Fibroblast of peridontal ligament (primary cell): ENCODE data around the gene MR1.
A peak's percentile ranks its signal among the peaks of the same experiment; 100 is the strongest.

Experiments
- DNase-seq: peaks from one replicate; pipeline ENCODE4 v3.0.0-alpha.2; 2010; ENCODE audit errors: extremely low read depth

Gene MR1

DNA sequence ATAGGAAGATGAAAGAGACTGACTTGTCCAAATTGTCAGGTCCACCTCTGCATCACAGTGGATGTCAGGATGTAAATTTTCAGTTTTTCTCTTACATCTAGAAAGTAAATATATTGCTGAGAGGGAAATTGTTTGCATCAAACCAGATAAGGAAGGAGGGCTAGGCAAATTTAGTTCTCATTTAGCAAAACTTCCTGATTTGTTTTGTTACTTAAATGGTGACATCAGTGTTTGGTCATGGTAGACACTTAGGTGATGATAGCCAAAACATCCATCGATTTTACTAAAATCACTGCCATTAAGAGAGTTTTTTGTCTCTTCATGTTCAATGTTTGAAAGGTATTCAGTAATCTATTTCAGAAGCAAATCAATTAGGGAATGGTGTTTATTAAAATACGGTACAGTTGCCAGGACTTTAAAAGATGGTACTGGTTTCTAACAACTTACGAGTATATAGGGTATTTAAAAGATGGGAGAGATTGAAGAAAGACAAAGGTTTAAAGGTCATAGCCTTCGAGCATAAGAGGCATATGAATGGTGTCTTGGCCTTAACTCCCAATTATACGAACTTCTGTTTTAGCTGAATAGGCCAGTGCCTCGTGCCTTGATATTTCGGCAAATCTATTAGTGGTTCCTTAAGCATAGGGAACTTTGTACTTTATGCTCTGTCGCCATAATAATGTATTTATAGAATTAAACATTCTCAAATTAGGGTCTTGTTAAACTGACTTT is 57.7 kb downstream of the MR1 start:
- DNase-seq, result no peak

DNA sequence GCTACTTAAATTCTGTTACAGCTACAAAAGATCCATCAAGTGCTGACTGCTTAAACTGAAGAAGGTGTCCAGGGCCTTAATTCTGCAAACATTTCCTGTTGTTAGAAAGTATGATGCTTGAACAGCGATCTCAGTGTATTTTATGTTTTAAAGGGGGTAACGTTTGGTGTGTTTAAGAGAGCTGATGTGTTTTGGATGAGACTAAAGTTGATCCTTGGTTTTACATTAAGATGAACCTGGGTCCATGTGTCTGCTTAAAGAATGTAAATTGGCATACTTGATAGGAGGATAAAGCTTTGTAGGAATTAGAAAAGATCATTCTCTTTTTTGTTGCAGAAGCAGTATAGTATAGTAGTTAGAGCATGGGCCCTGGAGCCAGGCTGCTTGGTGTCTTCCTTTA is 58.3 kb downstream of the MR1 start:
- no peak for DNase-seq

DNA sequence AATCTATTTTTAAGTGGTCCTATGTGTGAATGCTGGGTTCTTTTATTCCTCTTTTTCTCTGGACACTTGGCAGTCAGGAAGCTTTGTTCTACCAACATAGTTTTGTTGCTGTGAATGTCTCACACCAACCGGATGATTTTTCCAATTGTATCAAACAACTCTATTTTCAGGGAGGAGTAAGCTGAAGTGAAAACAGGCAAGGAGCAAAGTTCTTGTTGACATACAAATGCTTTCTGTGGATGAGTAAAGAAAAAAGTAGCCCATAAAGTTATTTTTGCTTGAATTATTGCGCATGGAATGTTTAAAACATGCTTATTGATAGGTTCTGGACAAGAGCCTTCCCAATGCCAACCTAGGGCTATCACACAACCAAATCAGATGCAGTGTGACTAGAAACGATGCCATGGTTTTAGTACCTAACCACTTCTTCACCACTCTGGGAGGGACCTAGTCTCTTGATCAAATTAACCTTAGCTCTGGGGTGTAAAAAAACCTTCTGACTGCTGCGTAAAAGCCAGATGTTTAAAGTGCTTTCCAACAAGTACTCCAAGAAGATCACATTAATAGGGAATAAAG is 59.2 kb downstream of the MR1 start:
- DNase-seq, result no peak

DNA sequence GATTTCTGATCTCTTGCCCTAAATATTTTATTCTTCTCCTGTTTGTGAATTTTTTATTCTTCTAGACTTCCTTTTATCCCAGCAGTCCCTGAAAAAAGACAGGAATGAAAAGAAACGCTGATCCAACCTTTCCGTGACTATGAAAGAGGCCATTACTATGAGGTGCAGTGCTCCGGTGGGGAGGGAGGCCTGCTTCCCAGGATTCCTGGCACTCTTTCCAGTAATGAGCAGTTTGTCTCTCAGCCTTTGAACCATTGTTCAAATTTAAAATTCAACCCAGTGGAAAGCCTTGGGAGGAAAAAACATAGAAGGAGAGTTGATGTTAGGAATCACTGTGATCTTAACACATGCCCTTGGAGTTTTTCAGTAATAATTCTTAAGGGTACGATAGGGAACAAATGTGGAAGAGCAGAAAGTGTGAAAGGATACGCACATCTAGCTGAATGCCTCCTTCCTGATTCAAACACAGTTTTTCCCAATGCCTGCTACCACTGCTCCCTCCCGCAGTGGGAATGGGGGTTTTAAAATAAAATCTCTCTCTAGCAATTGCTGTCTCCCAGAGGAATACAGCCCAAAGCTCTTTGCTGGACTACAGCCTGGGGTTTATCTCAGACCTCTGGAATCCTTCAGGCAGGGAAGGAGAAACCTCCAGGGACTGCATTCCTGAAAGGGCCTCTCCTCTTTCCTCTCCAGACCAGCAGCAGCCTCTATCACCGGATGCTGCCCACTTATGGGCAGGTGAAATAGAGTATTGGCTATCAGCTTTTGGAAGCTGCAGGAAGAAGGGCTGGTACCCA is 60.8 kb downstream of the MR1 start:
- peak; percentile 96 for DNase-seq

DNA sequence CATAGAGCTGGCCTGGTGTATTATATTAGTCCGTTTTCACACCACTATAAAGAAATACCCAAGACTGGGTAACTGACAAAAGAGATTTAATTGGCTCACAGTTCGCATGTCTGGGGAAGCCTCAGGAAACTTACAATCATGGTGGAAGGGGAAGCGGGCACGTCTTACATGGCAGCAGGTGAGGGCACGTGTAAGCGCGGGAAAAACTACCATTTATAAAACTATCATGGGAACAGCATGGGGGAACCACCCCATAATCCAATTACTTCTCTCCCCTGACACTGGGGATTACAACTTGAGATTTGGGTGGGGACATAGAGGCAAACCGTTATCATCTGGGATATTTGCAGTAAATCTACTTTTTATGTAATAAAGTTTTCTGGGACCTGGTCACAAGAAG is 61.5 kb downstream of the MR1 start:
- DNase-seq, result no peak

DNA sequence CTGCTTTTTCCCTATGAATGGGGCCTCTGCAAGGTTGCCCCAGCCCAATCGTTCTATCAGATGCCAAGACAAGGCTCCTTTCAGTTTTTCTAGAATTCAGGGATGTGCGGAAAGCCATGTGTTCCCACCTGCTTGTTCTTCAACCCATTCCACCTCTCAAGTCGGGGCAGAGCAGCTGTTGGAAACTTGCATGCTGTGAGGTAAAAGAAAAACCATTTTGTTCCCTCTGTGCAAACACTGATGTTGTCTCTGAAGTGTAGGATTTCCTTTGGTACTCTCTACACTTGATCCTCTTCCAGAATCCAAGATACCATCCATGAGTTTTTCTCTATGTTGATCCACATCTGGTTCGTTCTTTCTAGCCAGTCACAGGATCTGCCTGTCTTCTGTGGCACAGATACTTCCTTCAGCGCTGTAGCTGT is 62.0 kb downstream of the MR1 start:
- no peak for DNase-seq

DNA sequence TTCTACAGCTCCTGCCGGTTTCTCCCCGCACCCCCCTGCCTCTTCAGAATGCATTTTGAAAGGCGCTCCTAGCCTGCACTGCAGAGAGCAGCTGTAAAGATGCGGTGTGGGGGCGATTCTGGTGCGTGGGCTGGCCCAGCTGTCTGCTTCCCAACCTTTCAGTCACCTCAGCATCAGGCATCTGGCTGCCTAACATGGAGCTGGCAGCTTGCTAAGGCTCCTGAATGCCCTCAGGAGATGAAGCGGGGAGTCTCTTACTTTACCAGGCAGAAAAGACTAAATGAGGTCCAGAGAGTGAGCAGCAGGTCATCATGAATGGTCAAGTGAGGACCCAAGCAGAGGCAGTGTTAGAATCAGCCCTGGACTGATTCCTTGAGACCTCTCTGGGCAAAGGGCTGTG is 63.5 kb downstream of the MR1 start:
- no peak for DNase-seq

DNA sequence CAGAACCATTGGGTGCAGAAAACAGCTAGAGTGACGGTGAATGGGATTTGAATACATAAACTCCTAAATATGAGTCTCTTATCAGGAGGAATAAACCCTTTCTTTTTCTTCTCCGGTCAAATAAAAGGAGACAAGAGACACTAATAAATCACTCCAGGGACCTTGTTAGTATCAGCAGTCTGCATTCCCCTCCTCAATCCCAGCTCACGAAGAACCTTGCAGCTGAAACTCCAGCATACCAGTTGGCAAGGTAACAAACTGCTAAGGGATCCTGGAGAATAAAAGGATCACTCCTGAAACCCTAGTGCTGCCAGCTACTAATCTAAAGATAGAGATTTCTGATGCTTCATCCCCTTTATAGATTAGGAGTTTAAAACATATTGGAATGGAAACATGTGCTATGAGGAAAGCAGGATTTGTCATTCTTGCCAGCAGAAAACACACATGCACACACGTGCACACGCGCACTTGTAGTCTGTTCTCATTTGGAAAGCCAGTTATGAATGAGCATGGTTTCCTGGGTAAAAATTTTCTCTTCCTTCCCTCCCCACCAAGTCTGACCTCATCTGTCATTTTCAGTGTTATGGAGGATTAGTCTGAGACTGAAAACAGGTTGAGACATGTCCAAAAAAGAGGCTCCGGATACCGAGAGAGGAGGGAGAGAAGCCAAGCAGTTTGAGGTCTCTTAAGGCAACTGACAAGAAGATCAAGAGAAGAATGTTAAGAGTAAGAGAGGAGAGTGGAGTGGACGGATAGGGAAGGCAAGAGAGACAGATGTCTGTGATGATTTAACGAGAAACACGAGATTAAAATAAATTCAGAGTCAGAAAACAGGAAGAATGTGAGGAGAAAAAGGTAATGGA is 65.6 kb downstream of the MR1 start:
- DNase-seq, result peak; percentile 54

DNA sequence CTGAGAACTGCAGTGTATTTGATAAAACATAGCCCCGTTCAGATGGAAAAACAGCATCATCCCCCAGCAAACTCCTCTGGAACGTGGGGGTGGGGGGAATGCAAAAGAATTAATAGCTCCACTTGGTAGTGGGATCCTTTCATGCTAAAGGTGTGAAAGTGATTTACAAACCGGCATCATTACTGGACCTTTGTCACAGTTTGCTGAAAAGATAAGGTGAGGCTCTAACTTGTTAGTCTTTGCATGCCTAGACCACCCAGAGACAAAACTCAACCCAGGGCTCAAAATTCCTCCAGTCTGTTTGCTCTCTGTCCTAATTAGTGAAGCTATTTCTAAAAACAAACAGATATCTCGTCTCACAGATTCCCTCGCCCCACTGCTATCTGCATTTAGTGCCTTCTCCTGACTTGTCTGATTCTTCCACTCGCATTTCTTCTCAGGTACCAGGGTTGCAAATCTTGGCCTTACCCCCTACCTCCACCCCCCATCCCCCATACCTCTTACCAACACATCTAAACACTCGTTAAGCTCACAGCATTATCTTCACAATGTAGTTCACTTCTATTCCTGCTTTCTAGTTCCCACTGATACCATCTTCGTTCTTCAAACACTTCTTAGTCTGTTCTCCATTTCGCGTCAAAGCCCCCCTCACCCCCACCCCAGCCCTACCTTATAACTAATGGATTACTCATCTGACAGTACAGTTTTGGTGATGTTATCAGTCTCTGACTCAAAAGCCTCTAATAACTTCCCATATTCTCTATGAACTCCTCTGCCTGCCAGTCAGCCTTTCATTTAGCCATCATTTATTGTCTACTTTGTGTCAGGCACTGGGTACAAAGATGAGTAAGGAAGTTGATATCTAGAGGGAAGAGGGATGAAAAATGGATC is 66.5 kb downstream of the MR1 start:
- DNase-seq, result no peak

DNA sequence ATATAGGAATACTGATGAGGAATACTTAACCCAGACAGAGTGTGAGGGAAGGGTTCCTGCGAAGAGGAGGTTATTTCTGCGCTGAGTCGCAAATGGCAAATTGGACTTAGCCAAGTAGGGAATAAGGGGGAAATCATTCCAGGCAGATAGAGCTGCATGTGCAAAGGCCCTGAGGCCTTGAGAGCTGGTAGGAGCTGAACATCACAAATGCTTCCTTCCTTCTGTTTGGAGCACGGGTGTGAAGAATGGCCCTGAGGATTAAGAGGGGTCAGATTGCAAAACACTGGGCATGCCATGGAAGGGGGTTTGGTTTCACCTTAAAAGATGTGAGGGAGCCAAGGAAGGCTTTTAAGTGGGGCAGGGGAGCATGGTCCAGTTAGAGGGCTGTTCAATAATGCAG is 67.2 kb downstream of the MR1 start:
- no peak for DNase-seq

DNA sequence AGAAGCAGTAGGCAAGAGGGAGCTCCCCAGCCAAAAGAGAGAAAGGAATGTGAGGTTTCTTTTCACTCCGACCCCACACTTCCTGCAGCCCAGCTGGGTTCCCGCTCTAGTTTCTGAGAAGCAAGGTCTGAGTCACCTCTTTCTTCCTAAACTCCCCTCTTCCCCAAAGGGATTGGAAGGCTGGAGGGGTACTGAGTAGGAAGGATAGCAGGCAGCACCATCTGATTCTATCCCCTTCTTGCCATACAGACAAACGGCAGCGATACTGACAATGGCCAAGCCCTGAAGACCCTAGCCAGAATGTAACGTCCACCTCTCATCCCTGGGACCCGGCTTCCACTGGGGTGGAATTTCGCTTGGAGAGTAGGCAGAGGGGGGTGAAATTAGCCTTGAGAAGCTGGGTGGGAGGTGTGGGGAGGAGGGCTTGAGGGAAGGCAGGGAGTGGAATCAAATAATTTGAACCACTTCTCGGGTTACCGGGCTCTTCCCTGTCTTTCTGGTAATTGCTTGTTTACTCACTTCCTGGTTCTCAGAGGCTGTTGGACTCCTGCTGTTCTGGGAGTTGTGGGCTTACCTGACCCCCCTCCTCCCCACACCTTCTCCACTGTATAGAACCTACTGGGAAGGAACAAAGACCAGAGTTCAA is 67.9 kb downstream of the MR1 start:
- DNase-seq, result peak; percentile 62

DNA sequence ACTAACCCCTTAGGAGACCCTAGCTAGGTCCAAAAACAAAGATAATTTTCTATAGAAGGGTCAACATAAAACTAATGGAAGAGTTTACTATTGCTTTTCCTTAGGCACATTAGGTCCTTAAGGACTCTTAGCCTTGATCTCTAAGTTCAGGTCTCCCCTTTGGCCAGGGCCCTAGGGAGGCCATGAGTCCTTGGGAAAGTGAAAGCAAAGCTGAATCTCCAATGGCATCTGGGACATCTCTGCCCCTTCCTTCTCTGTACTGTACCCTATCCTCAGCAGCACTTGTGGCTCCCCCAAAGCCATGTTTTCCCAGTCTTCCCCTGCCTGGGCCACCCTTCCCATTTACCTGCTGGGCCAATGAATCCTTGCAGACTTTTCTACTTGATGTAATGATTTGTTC is 69.1 kb downstream of the MR1 start:
- DNase-seq, result no peak

DNA sequence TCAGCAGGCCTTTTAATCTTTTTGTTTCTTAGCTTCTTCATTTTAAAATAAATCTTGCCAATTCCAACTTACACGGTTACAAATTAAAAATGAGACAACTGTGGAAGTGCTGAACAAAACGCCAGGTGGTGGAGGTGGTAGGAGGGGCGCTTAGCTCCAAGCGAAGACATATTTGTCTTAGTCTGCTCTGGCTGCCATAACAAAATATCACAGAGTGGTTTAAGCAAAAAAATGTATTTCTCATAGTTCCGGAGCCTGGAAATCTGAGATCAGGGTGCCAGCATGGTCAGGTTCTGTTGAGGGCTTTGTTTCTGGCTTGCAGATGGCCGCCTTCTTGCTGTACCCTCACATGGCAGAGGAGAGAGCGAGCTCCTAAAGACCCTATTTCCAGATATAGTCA is 69.6 kb downstream of the MR1 start:
- no peak for DNase-seq

DNA sequence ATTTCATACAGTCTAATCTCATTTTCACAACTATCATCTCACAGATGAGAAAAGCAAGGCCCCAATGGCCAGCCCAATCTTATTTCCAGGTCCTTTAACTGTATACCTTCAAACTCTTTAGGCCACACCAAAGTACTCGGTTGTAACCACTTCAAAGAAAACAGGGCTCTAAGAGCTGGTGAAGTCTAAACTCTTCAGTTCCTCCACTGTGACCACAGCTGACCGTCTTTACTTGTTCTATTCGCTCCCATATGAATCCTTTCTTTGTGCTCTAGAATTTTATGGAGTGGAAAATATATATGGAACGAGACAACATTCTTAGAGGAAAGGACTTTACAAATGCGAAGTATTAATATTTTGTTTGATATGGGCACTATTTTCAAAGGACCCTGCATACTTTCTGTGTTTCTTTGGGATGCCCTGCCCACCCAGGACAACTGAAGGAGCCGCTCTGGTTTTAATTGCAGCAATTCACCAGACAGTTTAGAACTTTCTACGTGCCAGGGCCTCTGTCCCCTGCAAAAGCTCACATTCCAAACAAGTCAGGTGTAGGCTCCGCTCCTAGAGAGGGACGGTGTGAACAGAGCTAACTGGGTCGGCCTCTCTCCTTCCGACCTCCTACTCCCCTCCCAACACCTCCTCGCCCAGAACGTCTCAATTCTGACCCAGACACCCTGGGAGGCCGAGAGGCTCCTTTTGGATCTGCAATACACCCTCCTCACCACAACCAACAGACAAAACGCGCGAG is 70.4 kb downstream of the MR1 start:
- DNase-seq, result no peak

DNA sequence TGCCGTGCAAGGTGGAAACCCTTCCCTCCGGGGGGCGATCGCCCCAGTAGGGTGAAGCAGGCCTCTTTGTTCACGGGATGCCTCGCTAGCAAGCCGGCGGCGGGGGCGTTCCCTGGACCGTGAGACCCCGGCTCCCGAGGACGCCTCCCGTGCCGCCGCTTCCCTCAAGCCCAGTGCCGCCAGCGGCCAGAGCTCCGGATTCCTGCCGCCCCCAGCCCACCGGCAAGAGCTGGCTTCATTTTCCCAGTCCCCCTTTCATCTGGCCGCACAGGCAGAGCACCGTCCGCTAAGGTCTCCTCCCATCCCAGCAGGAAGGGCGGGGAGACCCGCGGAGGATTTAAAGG is 71.0 kb downstream of the MR1 start:
- DNase-seq, result no peak

DNA sequence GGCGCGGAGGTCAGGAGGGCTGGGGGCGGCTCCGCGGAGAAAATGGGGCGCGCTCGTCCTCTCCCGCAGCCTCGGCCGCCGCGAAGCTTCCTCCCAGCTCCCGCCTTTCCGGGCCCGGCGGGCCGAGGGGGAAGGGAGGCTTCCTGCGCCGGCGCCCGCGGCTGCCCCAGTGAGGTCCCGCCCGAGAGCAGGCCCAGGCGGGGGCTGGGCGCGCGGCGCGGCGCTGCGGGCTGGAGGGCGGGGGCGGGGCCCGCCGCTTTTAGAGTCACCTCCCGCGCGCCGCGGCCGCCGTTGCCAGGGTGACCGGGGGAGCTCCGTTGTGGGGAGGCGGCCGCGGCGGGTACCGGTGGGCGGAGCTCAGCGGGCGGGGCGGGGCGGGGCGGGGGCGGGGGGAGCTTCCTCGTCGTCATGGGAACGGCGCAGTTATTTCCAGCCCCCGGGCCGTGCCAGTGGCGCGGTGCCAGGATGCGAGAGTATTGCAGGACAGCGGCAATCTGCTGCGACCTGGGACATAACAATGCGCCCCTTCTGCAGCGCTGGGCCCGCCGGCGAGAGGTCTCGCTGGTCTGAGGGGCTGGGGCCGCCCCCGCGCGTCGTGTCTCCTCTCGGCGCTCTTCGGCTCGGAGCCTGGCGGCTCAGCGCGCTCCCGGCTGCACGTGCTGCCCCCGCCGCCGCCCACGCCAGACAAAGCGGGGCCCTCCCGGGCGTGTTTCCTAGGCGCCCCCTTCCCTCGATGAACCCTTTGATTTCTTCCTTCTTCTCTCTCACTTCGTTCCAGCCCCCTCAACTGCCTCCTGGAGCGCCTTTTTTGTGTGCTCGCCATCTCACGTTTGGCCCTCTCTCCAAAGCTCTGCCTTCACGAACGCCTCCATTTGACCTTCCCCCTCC is 71.6 kb downstream of the MR1 start:
- DNase-seq, result peak; percentile 76

DNA sequence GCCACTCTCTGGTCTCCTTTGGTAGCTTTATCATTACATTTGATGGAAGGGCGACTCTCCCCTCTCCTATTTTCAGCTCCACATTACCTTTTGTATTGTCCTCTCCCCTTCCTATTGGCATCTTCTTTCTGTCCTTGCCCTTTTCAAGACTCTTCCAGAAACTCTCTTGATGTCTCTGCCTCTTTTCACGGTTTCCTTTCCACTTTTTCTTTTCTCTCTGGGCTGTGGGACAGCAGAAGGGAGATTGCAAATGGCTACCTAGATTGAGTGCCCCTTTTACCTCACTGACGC is 72.2 kb downstream of the MR1 start:
- DNase-seq, result no peak

DNA sequence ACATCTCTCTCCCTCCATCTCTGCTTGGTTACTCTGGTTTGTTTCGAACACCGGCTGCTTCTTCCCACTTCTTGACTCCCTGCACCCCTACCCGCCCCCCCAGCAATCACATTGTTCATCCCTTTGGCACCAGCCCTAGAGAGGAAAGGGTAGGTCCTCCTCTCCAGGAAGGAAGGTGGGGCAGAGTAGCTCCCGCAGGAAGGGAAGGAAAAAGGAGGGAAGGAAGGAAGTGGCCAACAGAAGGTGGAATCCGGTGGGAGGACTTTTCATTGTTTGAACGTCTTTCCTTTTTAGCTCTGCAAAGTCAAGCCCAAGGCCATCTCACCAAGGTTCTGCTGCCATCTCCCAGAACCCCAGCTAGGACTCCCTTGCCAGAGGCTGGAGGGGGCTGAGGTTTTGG is 72.7 kb downstream of the MR1 start:
- DNase-seq, result no peak

DNA sequence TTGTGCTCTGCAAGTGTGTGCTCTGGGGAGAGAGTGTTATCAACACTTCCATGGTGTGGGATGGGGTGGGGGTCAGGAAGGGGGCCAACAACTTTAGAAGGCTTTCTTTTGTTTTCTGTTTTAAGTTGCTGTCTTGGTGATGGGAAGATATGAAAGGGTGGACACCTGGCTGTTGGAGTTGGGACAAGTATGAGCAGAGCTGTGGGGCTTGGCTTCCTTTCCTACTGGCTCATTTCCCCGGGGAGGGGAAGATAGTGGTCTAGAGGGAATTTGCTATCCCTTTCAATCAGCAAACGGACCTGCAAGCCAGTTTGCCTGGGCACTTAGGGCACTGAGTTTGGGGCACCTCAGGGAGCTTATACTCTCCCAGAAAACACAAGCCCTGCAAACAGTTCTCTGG is 73.9 kb downstream of the MR1 start:
- DNase-seq, result no peak
